H1 (cell line): ENCODE data around the gene PNMA8B. TPM values are rescaled to one million over a fixed set of nuclear protein-coding genes. Genes with fewer than 3 reads are reported as not detected.

Source experiments
- BRCA1 ChIP-seq: IDR thresholded peaks from 2 replicates; pipeline ENCODE4 v1.6.1; 2012; ENCODE audit warnings: low read depth, low read length, improper control_type of control experiment
- GABPA ChIP-seq: IDR thresholded peaks from 2 replicates; pipeline ENCODE4 v1.6.1; 2011; ENCODE audit warnings: mild to moderate bottlenecking, low read length, moderate library complexity, borderline replicate concordance; ENCODE audit not compliant: insufficient read depth
- RAD21 ChIP-seq, 2 experiments: IDR thresholded peaks in 1 of 2; conservative IDR thresholded peaks in 1 of 2; 2 replicates each; pipeline ENCODE4 v1.6.1; 2011; ENCODE audit warnings: low read depth in 2 of 2, low read length in 2 of 2, improper control_type of control experiment in 1 of 2, inconsistent platforms in 1 of 2, mild to moderate bottlenecking in 1 of 2, moderate library complexity in 1 of 2
- SRF ChIP-seq: IDR thresholded peaks from 2 replicates; pipeline ENCODE4 v1.6.1; 2011; ENCODE audit warnings: mild to moderate bottlenecking, low read depth, low read length, moderate library complexity
- polyA plus RNA-seq, 7 experiments: library from polyadenylated mRNA; depleted of rRNA in 3 of 7; stranded (reverse) in 5 of 7; unstranded in 2 of 7; fragments of >200 nt in 5 of 7; fragments of 200-250 nt in 2 of 7; gene quantifications; 1 replicate in 5 of 7; 2 replicates in 1 of 7; 4 replicates in 1 of 7; pipeline versions ENCODE4 v1.2.1 to v1.2.3, GENCODE V29; 2011 to 2013; ENCODE audit warnings: missing spikeins in 2 of 7, mixed read lengths in 2 of 7
- total RNA-seq: library from RNA; stranded (reverse); fragmentation: NEBNext Ultra II Directional; extraction: Animal tissue kit (Norgen Biotek cat#: 25700); gene quantifications from 2 replicates; pipeline ENCODE4 v1.2.1, GENCODE V29; 2021
- TF ChIP-seq, protein P1 (sequence below), 3 experiments: IDR thresholded peaks; 1 replicate in 2 of 3; 2 replicates in 1 of 3; pipeline versions ENCODE4 v1.5.1 to v1.6.1; 2011; ENCODE audit warnings: low read length in 3 of 3, mild to moderate bottlenecking in 3 of 3, inconsistent platforms in 2 of 3, low read depth in 1 of 3, moderate library complexity in 1 of 3; ENCODE audit not compliant: insufficient read depth in 1 of 3; ENCODE audit errors: control extremely low read depth in 1 of 3

PNMA8B gene
- total and polyA plus RNA-seq, 2 of the 8 experiments (the other 6 are each of a cell fraction or from before 2014, with no cell fraction given): 0.48 to 1.4 TPM

GRCh38 chr19:46448601-46449000, 47.1 kb downstream of the PNMA8B start (continued):
- TF ChIP-seq, protein P1, sequence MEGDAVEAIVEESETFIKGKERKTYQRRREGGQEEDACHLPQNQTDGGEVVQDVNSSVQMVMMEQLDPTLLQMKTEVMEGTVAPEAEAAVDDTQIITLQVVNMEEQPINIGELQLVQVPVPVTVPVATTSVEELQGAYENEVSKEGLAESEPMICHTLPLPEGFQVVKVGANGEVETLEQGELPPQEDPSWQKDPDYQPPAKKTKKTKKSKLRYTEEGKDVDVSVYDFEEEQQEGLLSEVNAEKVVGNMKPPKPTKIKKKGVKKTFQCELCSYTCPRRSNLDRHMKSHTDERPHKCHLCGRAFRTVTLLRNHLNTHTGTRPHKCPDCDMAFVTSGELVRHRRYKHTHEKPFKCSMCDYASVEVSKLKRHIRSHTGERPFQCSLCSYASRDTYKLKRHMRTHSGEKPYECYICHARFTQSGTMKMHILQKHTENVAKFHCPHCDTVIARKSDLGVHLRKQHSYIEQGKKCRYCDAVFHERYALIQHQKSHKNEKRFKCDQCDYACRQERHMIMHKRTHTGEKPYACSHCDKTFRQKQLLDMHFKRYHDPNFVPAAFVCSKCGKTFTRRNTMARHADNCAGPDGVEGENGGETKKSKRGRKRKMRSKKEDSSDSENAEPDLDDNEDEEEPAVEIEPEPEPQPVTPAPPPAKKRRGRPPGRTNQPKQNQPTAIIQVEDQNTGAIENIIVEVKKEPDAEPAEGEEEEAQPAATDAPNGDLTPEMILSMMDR (IDR thresholded peaks at IDR 0.05; ENCODE audit: control extremely low read depth in 1 of 3, insufficient read depth in 1 of 3, low read depth in 1 of 3, low read length in 3 of 3): no peak
- TF ChIP-seq RAD21 (IDR thresholded peaks at IDR 0.05 in 1 of 2, conservative IDR thresholded peaks at IDR 0.05 in 1 of 2; ENCODE audit: low read depth in 2 of 2, low read length in 2 of 2): no peak
- TF ChIP-seq SRF: no peak
- no peak for TF ChIP-seq GABPA
- no peak for TF ChIP-seq BRCA1
